DND-41 (cell line): ENCODE results near the gene SIRT5.

Experiments
- ATAC-seq: fragments of 200-7000 bp; cut with Tn5 transposase; 3 replicates; pipeline ENCODE4 v1.9.1; 2021; ENCODE audit warnings: low read depth; ENCODE audit not compliant: insufficient read depth
- DNase-seq: peaks from one replicate; pipeline ENCODE4 v3.0.0-alpha.2; 2020
- H2AFZ ChIP-seq: 2 replicates; pipeline ENCODE4 v1.6.0; 2012; ENCODE audit warnings: low read depth, low read length
- H3K27ac ChIP-seq: 2 replicates; pipeline ENCODE4 v1.5.1; 2012; ENCODE audit warnings: low read length, inconsistent platforms
- H3K27me3 ChIP-seq: fragments of 200-600 bp; sonication (generic); 2 replicates; pipeline ENCODE4 v1.6.0; 2012; ENCODE audit warnings: low read length, mild to moderate bottlenecking, inconsistent platforms; ENCODE audit not compliant: insufficient read depth, poor library complexity
- H3K36me3 ChIP-seq: 2 replicates; pipeline ENCODE4 v1.5.1; 2012; ENCODE audit warnings: low read length, inconsistent platforms; ENCODE audit not compliant: insufficient read depth
- H3K4me1 ChIP-seq: 2 replicates; pipeline ENCODE4 v1.5.1; 2012; ENCODE audit warnings: mild to moderate bottlenecking, low read length; ENCODE audit not compliant: insufficient read depth
- H3K4me2 ChIP-seq: 2 replicates; pipeline ENCODE4 v1.6.0; 2012; ENCODE audit warnings: mild to moderate bottlenecking, moderate library complexity, low read length, inconsistent platforms; ENCODE audit not compliant: insufficient read depth
- H3K4me3 ChIP-seq, 2 experiments: fragments of 200-600 bp in 1 of 2; shearing (Covaris generic) in 1 of 2; 2 replicates each; pipeline ENCODE4 v1.5.1; 2012 to 2016; ENCODE audit warnings: inconsistent platforms in 2 of 2, low read length in 2 of 2, mild to moderate bottlenecking in 2 of 2, low read depth in 1 of 2, moderate library complexity in 1 of 2
- H3K79me2 ChIP-seq: 2 replicates; pipeline ENCODE4 v1.6.0; 2012; ENCODE audit warnings: low read length, inconsistent platforms; ENCODE audit not compliant: insufficient read depth
- H3K9ac ChIP-seq: 2 replicates; pipeline ENCODE4 v1.6.0; 2012; ENCODE audit warnings: low read depth, mild to moderate bottlenecking, inconsistent platforms, low read length, moderate library complexity
- H3K9me3 ChIP-seq: 2 replicates; pipeline ENCODE4 v1.5.1; 2012; ENCODE audit warnings: low read length, moderate library complexity, mild to moderate bottlenecking, inconsistent platforms; ENCODE audit not compliant: insufficient read depth, severe bottlenecking
- H4K20me1 ChIP-seq: 2 replicates; pipeline ENCODE4 v1.6.0; 2012; ENCODE audit warnings: low read length; ENCODE audit not compliant: insufficient read depth
- CTCF ChIP-seq: IDR thresholded peaks from 2 replicates; pipeline ENCODE4 v1.5.1; 2012; ENCODE audit warnings: borderline replicate concordance, low read length, moderate library complexity, mild to moderate bottlenecking; ENCODE audit not compliant: poor library complexity, severe bottlenecking; ENCODE audit errors: extremely low read depth
- EZH2 ChIP-seq: IDR thresholded peaks from 3 replicates; pipeline ENCODE4 v1.6.1; 2012; ENCODE audit warnings: borderline replicate concordance, low read depth, mild to moderate bottlenecking, moderate library complexity, low read length, inconsistent platforms; ENCODE audit not compliant: severe bottlenecking

SIRT5 gene

GRCh38 chr6:13624871-13625288, 50.5 kb downstream of the SIRT5 start:
- H3K36me3 ChIP-seq, result peaks cover 97% of the 10 kb centered on the region
- H3K9me3 ChIP-seq, result no peaks in the 10 kb centered on the region
- ATAC-seq, result peak; percentile 88
- TF ChIP-seq EZH2 (no peak), CTCF (peak; percentile 65)
- peak; percentile 36 for DNase-seq
- no peak overlapping the region for H3K4me3 ChIP-seq
- H4K20me1 ChIP-seq, result no peaks in the 10 kb centered on the region; the same call in 1 of the 2 replicates
- H3K27ac ChIP-seq, result no peak overlapping the region
- no peak overlapping the region for H2AFZ ChIP-seq
- peaks cover 14% of the 10 kb centered on the region; the same call in 1 of the 2 replicates for H3K79me2 ChIP-seq
- H3K27me3 ChIP-seq, result no peaks in the 10 kb centered on the region
- H3K9ac ChIP-seq, result no peak overlapping the region
- no peak overlapping the region for H3K4me2 ChIP-seq
- H3K4me1 ChIP-seq, result no peaks in the 10 kb centered on the region

- DNase-seq, result no peak
- Histone ChIP-seq H2AFZ (no peak overlapping the region), H3K27ac (no peak overlapping the region), H3K9ac (no peak overlapping the region), H4K20me1 (no peaks in the 10 kb centered on the region; the same call in 1 of the 2 replicates), H3K9me3 (no peaks in the 10 kb centered on the region), H3K4me1 (no peaks in the 10 kb centered on the region), H3K4me2 (no peak overlapping the region), H3K4me3 (no peak overlapping the region), H3K36me3 (peaks cover 84% of the 10 kb centered on the region), H3K79me2 (no peaks in the 10 kb centered on the region; the same call in 1 of the 2 replicates), H3K27me3 (no peaks in the 10 kb centered on the region)
- no peak for TF ChIP-seq CTCF
- TF ChIP-seq EZH2, result no peak
- no peak for ATAC-seq
Measured at GRCh38 chr6:13629459-13630116, 55.2 kb downstream of the SIRT5 start.

GRCh38 chr6:13630499-13630898, 56.1 kb downstream of the SIRT5 start:
- no peaks in the 10 kb centered on the region for H3K27me3 ChIP-seq
- TF ChIP-seq CTCF, result no peak
- no peak for TF ChIP-seq EZH2
- no peak overlapping the region for H3K4me3 ChIP-seq
- H2AFZ ChIP-seq, result no peak overlapping the region
- no peak overlapping the region for H3K4me2 ChIP-seq
- no peaks in the 10 kb centered on the region for H3K9me3 ChIP-seq
- H3K79me2 ChIP-seq, result no peaks in the 10 kb centered on the region; the same call in 1 of the 2 replicates
- no peak overlapping the region for H3K27ac ChIP-seq
- H3K9ac ChIP-seq, result no peak overlapping the region
- H3K36me3 ChIP-seq, result peaks cover 83% of the 10 kb centered on the region
- no peaks in the 10 kb centered on the region for H3K4me1 ChIP-seq
- no peaks in the 10 kb centered on the region; the same call in 1 of the 2 replicates for H4K20me1 ChIP-seq
- DNase-seq (no peak), ATAC-seq (no peak)

- Histone ChIP-seq H2AFZ (no peak overlapping the region), H3K4me3 (no peak overlapping the region), H3K4me2 (no peak overlapping the region), H3K9ac (no peak overlapping the region), H3K9me3 (no peaks in the 10 kb centered on the region), H3K79me2 (no peaks in the 10 kb centered on the region), H4K20me1 (no peaks in the 10 kb centered on the region), H3K4me1 (no peaks in the 10 kb centered on the region), H3K27me3 (no peaks in the 10 kb centered on the region), H3K36me3 (peaks cover 82% of the 10 kb centered on the region), H3K27ac (no peak overlapping the region)
- ATAC-seq (no peak), DNase-seq (no peak)
- TF ChIP-seq EZH2 (no peak), CTCF (no peak)
Measured at GRCh38 chr6:13633343-13633742, 58.9 kb downstream of the SIRT5 start.
